Ovary (tissue), 3 donors: ENCODE data around the gene MYBPH.

Source experiments
- EP300 ChIP-seq: sonication (generic); formaldehyde crosslinking; IDR thresholded peaks from one replicate; pipeline ENCODE4 v1.6.1; 2017; ENCODE audit warnings: antibody characterized with exemption
- POLR2A ChIP-seq: fragments of 450-650 bp; IDR thresholded peaks from one replicate; pipeline ENCODE4 v1.6.1; 2017; ENCODE audit warnings: antibody characterized with exemption, mild to moderate bottlenecking, moderate library complexity
- TF ChIP-seq, protein P1 (sequence below), 3 donors: fragments of 450-650 bp in 2 of 3; fragments of 200-600 bp in 1 of 3; IDR thresholded peaks; one replicate each; pipeline versions ENCODE4 v1.5.1 to v1.8.0; 2016 to 2022; ENCODE audit warnings: antibody characterized with exemption in 3 of 3, mild to moderate bottlenecking in 1 of 3
- donor health status: DM: no; HTN: no; CAD: no.

DNA sequence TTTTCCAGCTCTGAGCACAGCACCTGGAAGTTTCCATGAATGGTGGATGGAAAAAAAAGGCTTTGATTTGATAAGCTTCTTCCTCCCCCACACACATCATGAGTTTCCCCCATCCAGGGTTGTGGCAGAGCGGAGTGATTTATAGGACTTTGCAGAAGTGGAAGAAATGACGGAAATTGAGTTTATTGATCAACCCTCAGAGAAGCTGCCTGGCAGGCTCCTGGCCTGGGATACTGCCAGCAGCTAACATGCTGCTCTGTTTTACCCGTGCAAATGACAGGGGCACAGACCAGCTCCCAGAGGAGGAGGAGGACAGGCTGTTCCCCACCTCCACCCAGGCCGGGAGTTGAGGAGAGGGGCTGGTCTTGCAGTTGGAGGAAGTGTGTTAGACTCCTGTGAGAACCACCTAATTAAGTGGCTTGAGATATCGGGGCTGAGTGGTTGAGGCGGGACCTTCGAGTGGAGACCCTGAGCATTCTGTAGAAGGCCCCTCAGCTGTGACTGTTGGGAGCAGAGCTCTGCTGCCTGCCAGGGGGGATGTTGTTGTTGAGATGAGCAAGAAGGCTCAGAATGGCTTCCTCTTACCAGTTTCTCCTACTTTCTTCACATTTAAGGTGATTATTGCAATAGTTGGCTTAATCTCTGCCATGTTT lies 26.3 kb downstream of the MYBPH start:
- TF ChIP-seq, protein P1, sequence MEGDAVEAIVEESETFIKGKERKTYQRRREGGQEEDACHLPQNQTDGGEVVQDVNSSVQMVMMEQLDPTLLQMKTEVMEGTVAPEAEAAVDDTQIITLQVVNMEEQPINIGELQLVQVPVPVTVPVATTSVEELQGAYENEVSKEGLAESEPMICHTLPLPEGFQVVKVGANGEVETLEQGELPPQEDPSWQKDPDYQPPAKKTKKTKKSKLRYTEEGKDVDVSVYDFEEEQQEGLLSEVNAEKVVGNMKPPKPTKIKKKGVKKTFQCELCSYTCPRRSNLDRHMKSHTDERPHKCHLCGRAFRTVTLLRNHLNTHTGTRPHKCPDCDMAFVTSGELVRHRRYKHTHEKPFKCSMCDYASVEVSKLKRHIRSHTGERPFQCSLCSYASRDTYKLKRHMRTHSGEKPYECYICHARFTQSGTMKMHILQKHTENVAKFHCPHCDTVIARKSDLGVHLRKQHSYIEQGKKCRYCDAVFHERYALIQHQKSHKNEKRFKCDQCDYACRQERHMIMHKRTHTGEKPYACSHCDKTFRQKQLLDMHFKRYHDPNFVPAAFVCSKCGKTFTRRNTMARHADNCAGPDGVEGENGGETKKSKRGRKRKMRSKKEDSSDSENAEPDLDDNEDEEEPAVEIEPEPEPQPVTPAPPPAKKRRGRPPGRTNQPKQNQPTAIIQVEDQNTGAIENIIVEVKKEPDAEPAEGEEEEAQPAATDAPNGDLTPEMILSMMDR (IDR thresholded peaks at IDR 0.05), result no peak
- TF ChIP-seq POLR2A (no peak), EP300 (no peak)
